ENCODE results near the gene PTPRG.
A peak's percentile ranks its signal among the peaks of the same experiment; 100 is the strongest.
"Not testable (repeated sequence)": the region's sequence is repeated elsewhere in the genome, so short reads cannot be mapped to it uniquely, and the experiment has no call there.

PTPRG gene

GRCh38 chr3:62027796-62028195 is 466.4 kb downstream of the PTPRG start:
- in situ Hi-C loops (cut with HindIII; ENCODE audit: low sequenced_read_pairs), result no loop called here
- DNase-seq (ENCODE audit: low read depth), result peak; percentile 48

GRCh38 chr3:62028236-62028635 is 466.9 kb downstream of the PTPRG start:
- in situ Hi-C loops (cut with HindIII; ENCODE audit: low sequenced_read_pairs), result no loop called here

More at GRCh38 chr3:62027796-62028195, 466.4 kb downstream of the PTPRG start:
- no peak for TF ChIP-seq CTCF (IDR thresholded peaks at IDR 0.05; ENCODE audit: low read depth, low read length, missing control alignments)
- H3K4me3 ChIP-seq (ENCODE audit: low read depth, low read length), result no peak overlapping the region

GRCh38 chr3:62032738-62033137 is 471.4 kb downstream of the PTPRG start:
- in situ Hi-C loops (cut with HindIII; ENCODE audit: low sequenced_read_pairs), result no loop called here
- H3K4me3 ChIP-seq (ENCODE audit: low read depth, low read length), result no peak overlapping the region
- DNase-seq (ENCODE audit: low read depth), result no peak
- TF ChIP-seq CTCF (IDR thresholded peaks at IDR 0.05; ENCODE audit: low read depth, low read length, missing control alignments), result no peak

More at GRCh38 chr3:62028236-62028635, 466.9 kb downstream of the PTPRG start:
- TF ChIP-seq CTCF (IDR thresholded peaks at IDR 0.05; ENCODE audit: low read depth, low read length, missing control alignments), result no peak
- peak; percentile 66 for DNase-seq (ENCODE audit: low read depth)
- H3K4me3 ChIP-seq (ENCODE audit: low read depth, low read length), result no peak overlapping the region

GRCh38 chr3:62035402-62036057 is 474.2 kb downstream of the PTPRG start:
- in situ Hi-C loops (cut with HindIII; ENCODE audit: low sequenced_read_pairs), result no loop called here
- no peak overlapping the region for H3K4me3 ChIP-seq (ENCODE audit: low read depth, low read length)
- no peak for DNase-seq (ENCODE audit: low read depth)
- TF ChIP-seq CTCF (IDR thresholded peaks at IDR 0.05; ENCODE audit: low read depth, low read length, missing control alignments), result no peak

GRCh38 chr3:62036726-62037125 is 475.4 kb downstream of the PTPRG start:
- DNase-seq (ENCODE audit: low read depth), result no peak
- in situ Hi-C loops (cut with HindIII; ENCODE audit: low sequenced_read_pairs), result no loop called here
- TF ChIP-seq CTCF (IDR thresholded peaks at IDR 0.05; ENCODE audit: low read depth, low read length, missing control alignments), result no peak
- no peak overlapping the region for H3K4me3 ChIP-seq (ENCODE audit: low read depth, low read length)

GRCh38 chr3:62038798-62039197 is 477.4 kb downstream of the PTPRG start:
- H3K4me3 ChIP-seq (ENCODE audit: low read depth, low read length); DNase-seq (ENCODE audit: low read depth); in situ Hi-C loops (cut with HindIII; ENCODE audit: low sequenced_read_pairs): not testable (repeated sequence)

GRCh38 chr3:62039586-62039985 is 478.2 kb downstream of the PTPRG start:
- H3K4me3 ChIP-seq (ENCODE audit: low read depth, low read length), result no peak overlapping the region
- no peak for TF ChIP-seq CTCF (IDR thresholded peaks at IDR 0.05; ENCODE audit: low read depth, low read length, missing control alignments)
- in situ Hi-C loops (cut with HindIII; ENCODE audit: low sequenced_read_pairs), result no loop called here
- DNase-seq (ENCODE audit: low read depth), result no peak

All from astrocyte of the cerebellum (primary cell).